CD4-positive, alpha-beta T cell treated with Interleukin-10 for 1 hour (primary cell): Measurements from ENCODE around the gene OBSL1.

ENCODE experiments used
- DNase-seq: peaks from one replicate; pipeline ENCODE4 v3.0.0-alpha.2; 2020

OBSL1 gene

DNA sequence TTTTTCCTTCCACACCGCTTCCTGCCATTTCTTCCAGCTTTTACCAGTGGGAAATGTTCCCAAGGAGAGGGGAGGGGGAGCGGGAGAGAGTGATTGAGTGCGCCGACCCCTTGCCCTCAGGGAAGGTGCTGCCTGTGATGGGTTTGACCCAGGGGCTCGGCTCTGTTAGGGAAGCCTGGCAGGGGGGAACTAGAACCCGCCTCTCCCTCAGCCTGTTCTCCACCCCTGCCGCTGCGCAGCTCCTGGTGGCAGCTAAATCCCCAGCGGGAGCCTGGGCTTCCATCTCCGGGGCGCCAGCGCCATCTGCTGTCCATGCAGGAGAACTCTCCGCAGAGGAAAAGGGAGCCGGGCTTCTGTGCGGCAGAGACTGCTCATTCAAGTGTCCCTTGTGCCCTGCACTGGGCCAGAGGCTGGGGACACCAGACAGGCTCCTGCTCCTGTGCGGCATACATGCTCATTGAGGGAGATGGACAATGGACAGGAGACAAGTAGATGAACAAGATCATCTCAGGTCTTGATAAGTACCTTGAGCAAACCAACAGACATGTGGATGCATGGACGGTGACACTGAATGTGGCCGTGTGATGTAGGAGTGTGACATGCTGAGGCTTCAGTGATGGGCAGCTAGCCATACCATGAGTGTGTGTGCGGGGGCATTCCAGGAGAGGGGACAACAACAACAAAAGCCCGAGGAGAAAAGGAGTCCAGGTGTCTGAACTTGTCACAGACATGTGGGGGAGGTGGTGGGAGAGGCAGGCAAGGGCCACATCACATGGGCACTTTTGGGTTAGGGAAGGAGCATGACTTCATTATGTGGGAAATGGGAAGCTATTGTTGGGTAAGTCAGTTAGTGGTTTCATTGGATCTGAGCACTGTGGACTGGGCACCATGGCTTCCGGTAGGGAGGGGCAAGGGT is 41.0 kb downstream of the OBSL1 start:
- DNase-seq: peak; percentile 84

- no peak for DNase-seq
Measured at GRCh38 chr2:219527472-219527871, 43.9 kb downstream of the OBSL1 start.

- DNase-seq: no peak
Measured at GRCh38 chr2:219527076-219527394, 44.3 kb downstream of the OBSL1 start.

DNA sequence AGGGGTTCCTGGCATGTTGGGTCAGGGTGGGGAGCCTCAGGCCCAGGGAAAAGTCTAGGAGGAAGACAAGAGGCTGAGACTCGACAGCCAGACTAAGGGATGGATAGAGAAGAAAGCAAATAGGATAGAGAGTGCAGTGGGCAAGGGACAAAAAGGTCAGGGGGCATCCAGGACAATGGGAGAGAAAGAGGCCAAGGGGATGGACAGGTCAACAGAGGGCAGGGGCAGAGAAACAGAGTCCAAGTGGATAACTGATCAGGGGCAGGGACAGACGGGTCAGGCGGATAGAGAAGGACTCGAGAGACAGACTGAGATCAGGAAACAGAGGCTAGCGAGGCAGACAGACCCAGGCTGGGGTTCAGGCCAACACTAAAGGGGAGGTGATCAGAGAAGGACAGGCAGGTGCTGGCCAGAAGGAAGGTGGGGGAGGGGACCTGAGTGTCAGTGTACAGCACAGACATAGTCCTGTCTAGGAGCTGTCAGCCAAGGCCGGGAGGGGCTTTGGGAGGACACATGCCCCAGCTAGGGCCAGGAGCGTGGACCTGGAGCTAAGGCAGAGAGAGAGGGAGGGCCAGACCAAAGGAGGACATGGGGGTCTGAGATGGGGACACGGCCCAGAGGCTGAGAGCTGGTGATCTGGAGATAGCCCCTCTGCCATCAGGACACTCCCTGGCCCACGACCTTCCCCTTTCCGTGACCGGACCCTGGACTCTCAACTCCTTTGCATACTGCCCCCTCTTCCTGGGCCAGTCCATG is 44.8 kb downstream of the OBSL1 start:
- DNase-seq: no peak

GRCh38 chr2:219525533-219526232 is 45.7 kb downstream of the OBSL1 start:
- DNase-seq: no peak

DNA sequence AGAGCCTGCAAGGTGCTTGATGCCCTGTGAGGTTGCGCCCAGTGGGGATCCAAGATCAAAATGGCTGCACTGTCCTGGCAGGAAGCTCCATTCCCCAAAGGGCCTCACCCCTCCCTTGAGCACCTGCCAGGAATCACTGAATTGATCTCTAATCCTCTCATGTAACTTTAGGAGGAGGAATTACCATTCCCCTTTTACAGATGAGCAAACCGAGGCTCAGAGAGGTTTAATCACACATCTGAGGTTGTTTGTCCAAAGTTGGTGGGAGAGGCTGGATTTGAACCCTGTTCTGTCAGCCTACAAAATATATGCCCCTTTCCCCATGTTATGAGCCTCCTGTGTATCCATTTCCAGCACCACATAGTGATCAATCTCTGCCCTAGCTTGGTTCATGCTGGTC is 46.5 kb downstream of the OBSL1 start:
- no peak for DNase-seq

GRCh38 chr2:219523031-219523671 is 48.2 kb downstream of the OBSL1 start:
- DNase-seq: no peak

- DNase-seq: no peak
Measured at GRCh38 chr2:219522111-219523030, 49.0 kb downstream of the OBSL1 start.

DNA sequence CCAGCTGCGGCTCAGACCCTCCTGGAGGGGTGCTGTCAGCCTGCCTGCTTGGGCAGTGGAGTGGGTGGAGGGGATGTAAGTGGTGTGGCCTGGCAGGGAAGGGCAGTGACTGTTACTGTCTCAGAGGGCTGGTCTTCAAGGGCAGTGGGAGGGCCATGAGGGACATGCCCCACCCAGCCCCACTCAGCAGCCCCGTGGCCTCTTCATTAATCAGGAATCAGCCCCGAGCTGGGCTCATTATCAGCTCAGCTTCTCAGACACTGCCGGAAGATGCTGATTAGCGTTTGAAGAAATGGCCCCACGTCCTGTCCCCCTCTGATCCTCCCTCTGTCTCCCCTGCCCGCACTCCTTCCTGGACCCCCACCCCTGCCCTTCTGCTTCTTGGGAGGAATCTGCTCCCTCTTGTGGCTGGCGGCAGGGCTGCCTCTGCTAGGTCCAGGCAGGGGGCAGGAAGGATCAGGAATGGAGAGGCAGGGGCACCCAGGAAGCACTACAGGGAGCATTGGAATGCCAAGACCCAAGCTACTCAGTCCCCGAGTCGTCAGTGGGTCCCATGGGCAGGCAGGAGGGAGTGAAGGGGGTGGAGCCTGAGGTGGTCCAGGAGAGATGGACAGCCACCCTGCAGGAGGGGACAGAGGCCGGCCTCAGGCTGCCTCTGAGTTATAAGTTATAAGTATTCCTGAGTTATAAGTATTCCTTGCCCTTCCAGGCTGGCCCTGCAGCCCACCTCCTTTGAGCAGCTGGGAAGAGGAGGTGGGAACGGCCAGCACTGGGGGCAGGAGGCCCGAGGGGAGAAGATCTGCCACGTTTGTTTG is 50.1 kb downstream of the OBSL1 start:
- no peak for DNase-seq

DNA sequence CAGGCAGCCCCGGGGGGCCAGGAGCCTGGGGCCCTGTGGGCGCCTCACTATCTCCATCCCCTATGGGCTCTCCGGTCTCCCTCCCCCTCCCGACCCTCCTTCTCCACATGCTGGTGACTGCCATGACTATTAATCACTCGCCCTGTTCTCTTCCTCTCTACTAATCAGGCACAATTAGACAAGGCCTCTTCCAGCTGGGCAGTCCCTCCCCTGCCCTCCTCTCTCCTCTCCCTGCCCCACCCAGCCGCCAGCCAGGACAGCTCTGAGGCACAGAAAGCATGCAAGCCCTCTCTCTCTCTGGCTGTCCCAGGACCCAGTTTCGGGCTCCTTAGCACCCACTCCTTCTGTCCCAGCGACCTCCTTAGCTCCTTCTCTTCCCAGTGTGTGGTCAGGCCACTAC is 51.3 kb downstream of the OBSL1 start:
- DNase-seq: no peak

GRCh38 chr2:219519526-219519916 is 51.8 kb downstream of the OBSL1 start:
- no peak for DNase-seq

- DNase-seq: no peak
Measured at GRCh38 chr2:219517954-219518778, 53.2 kb downstream of the OBSL1 start.

DNA sequence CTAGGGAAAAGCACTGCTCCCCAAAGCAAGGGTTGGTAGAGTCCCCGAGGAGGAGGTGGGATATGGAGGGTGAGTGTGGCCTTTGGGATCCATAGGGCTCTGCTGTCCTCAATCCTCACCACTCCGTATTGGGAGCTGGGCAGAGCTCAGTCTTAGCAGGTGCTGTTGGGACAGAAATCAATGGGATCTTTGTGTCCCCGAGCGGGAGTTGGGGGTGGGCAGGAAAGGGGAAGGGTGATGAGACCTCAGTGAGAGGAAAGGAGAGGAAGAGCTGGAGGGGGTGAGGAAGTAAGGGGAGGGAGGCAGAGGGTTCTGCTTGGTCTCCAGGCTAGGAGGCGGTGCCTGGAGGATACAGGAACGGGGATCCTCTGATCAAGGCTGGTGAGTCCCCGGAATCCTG is 54.5 kb downstream of the OBSL1 start:
- DNase-seq: no peak

GRCh38 chr2:219515874-219516629 is 55.3 kb downstream of the OBSL1 start:
- no peak for DNase-seq

GRCh38 chr2:219514836-219515235 is 56.5 kb downstream of the OBSL1 start:
- DNase-seq: no peak

- no peak for DNase-seq
Measured at GRCh38 chr2:219514196-219514761, 57.1 kb downstream of the OBSL1 start, which contains the start of gene ASIC4. ASIC4 (plus strand) TSS chr2:219514482; CDS start chr2:219514725, 243 bp downstream.

GRCh38 chr2:219513787-219514186 is 57.6 kb downstream of the OBSL1 start:
- no peak for DNase-seq

DNA sequence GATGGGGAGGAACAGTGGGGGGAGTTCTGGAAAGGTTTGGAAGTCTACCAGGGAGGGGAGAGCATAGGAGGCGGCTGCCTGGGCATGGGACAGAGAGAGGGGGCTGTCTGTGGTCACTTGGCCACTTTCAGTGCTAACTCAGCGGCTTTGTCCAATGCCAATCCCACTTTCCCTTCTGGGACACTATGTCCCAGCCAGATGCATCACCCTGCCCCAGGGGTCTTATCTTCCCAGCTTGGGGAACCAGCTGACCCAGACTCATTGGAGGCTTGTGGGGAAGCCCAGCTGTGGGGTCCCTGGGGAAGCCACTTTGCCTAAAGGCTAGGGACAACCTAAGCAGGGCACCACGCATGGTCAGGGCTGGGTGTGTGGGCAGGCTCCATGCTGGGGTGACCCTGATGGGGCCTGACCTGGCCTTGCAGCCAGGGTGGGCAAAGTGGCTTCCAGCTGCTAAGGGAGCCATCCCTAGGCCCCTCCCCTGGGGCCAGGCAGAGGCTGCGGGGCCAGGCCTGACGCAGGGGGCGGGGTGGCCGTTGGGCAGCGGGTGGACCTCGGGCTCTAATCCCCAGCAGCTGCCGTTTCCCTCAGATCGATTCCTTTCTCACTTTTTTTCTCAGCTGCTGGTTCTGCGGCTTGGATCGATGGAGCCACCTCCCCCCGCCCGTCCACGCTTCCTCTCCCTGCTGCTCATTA is 58.7 kb downstream of the OBSL1 start:
- no peak for DNase-seq
